K562 (cell line): ENCODE data around the gene BHLHE23.

ENCODE experiments used
- CTCF ChIP-seq, 3 experiments: IDR thresholded peaks in 2 of 3; conservative IDR thresholded peaks in 1 of 3; 2 replicates each; pipeline ENCODE4 v1.5.1; 2011 to 2012; ENCODE audit warnings: low read length in 3 of 3, mild to moderate bottlenecking in 3 of 3, control low read depth in 2 of 3, improper control_type of control experiment in 1 of 3, inconsistent platforms in 1 of 3, low read depth in 1 of 3, mixed read lengths in 1 of 3, moderate library complexity in 1 of 3; ENCODE audit not compliant: insufficient read depth in 2 of 3
- ELF4 ChIP-seq: fragments of 450-650 bp; formaldehyde crosslinking; IDR thresholded peaks from 2 replicates; pipeline ENCODE4 v1.4.0; 2022; ENCODE audit warnings: missing genetic modification characterization
- PKNOX1 ChIP-seq: fragments of 450-650 bp; IDR thresholded peaks from 2 replicates; pipeline ENCODE4 v1.6.1; 2016
- RAD21 ChIP-seq, 2 experiments: fragments of 250-450 bp in 1 of 2; fragments of 450-650 bp in 1 of 2; sonication (Bioruptor Pico) in 1 of 2; formaldehyde crosslinking in 1 of 2; IDR thresholded peaks in 1 of 2; conservative IDR thresholded peaks in 1 of 2; 2 replicates each; pipeline versions ENCODE4 v1.4.0 to v1.8.0; 2020 to 2022; ENCODE audit warnings: mild to moderate bottlenecking in 2 of 2, moderate library complexity in 1 of 2
- USF2 ChIP-seq: sonication (generic); formaldehyde crosslinking; IDR thresholded peaks from 2 replicates; pipeline ENCODE4 v1.5.0; 2020; ENCODE audit warnings: missing genetic modification reagents
- ZNF174 ChIP-seq: fragments of 250-450 bp; sonication (Bioruptor Pico); IDR thresholded peaks from 2 replicates; pipeline ENCODE4 v1.4.0; 2020; ENCODE audit warnings: mild to moderate bottlenecking
- ZNF639 ChIP-seq, 2 experiments: fragments of 200-800 bp in 1 of 2; sonication (Bioruptor generic) in 1 of 2; sonication (generic) in 1 of 2; formaldehyde crosslinking in 1 of 2; IDR thresholded peaks in 1 of 2; conservative IDR thresholded peaks in 1 of 2; 2 replicates each; pipeline versions ENCODE4 v1.5.0 to v1.6.1; 2016 to 2020; ENCODE audit warnings: missing compliant biosample characterization in 1 of 2, missing genetic modification characterization in 1 of 2, missing genetic modification reagents in 1 of 2

GRCh38 chr20:63027221-63027921, 20.6 kb upstream of the BHLHE23 start:
- TF ChIP-seq PKNOX1 (no peak), ZNF639 (CRISPR knock-in tag; conservative IDR thresholded peaks at IDR 0.05 in 1 of 2, IDR thresholded peaks at IDR 0.05 in 1 of 2) (no peak), CTCF (IDR thresholded peaks at IDR 0.05 in 2 of 3, conservative IDR thresholded peaks at IDR 0.05 in 1 of 3; ENCODE audit: insufficient read depth in 2 of 3, low read depth in 1 of 3, low read length in 3 of 3) (no peak), ELF4 (CRISPR knock-in tag) (no peak), USF2 (CRISPR knock-in tag) (no peak), ZNF174 (CRISPR knock-in tag) (no peak), RAD21 (CRISPR knock-in tag; conservative IDR thresholded peaks at IDR 0.05 in 1 of 2, IDR thresholded peaks at IDR 0.05 in 1 of 2) (no peak)
